HG03175 (cell line): ENCODE data around the gene HMCN2.

ENCODE experiments used
- ATAC-seq: cut with Tn5 transposase; IDR thresholded peaks from one replicate; pipeline ENCODE4 v1.9.1; 2021; ENCODE audit warnings: mild to moderate bottlenecking, moderate library complexity; ENCODE audit not compliant: unreplicated experiment

HMCN2 gene

GRCh38 chr9:130360672-130361071, 95.1 kb downstream of the HMCN2 start:
- no peak for ATAC-seq

- ATAC-seq = no peak
Measured at GRCh38 chr9:130361873-130362362, 96.4 kb downstream of the HMCN2 start.

GRCh38 chr9:130362691-130363090, 97.1 kb downstream of the HMCN2 start:
- ATAC-seq = no peak

GRCh38 chr9:130363755-130364404, 98.3 kb downstream of the HMCN2 start:
- no peak for ATAC-seq

- ATAC-seq = no peak
Measured at GRCh38 chr9:130364619-130365322, 99.2 kb downstream of the HMCN2 start.

GRCh38 chr9:130365323-130365721, 99.8 kb downstream of the HMCN2 start:
- no peak for ATAC-seq

- ATAC-seq = no peak
Measured at GRCh38 chr9:130366072-130366471, 100.5 kb downstream of the HMCN2 start.

- no peak for ATAC-seq
Measured at GRCh38 chr9:130366888-130367550, 101.5 kb downstream of the HMCN2 start.

GRCh38 chr9:130368631-130369103, 103.1 kb downstream of the HMCN2 start:
- no peak for ATAC-seq

- ATAC-seq = no peak
Measured at GRCh38 chr9:130370226-130370625, 104.7 kb downstream of the HMCN2 start.

- no peak for ATAC-seq
Measured at GRCh38 chr9:130371196-130371966, 105.8 kb downstream of the HMCN2 start.

GRCh38 chr9:130372057-130372456, 106.5 kb downstream of the HMCN2 start:
- no peak for ATAC-seq

- no peak for ATAC-seq
Measured at GRCh38 chr9:130373679-130374325, 108.2 kb downstream of the HMCN2 start.

- ATAC-seq = no peak
Measured at GRCh38 chr9:130377612-130378011, 112.1 kb downstream of the HMCN2 start.

- ATAC-seq = no peak
Measured at GRCh38 chr9:130378875-130379648, 113.5 kb downstream of the HMCN2 start.

- no peak for ATAC-seq
Measured at GRCh38 chr9:130379649-130379970, 114.0 kb downstream of the HMCN2 start.

- no peak for ATAC-seq
Measured at GRCh38 chr9:130380920-130381469, 115.4 kb downstream of the HMCN2 start.

GRCh38 chr9:130381660-130382059, 116.1 kb downstream of the HMCN2 start:
- no peak for ATAC-seq

- no peak for ATAC-seq
Measured at GRCh38 chr9:130382096-130382495, 116.5 kb downstream of the HMCN2 start.
